GM12878 (cell line): ENCODE measurements around the gene PXT1. TPM values are rescaled to one million over a fixed set of nuclear protein-coding genes. Genes with fewer than 3 reads are reported as not detected.

Experiments
- ATAC-seq: fragments of 200-7000 bp; cut with Tn5 transposase; 3 replicates; pipeline ENCODE4 v1.9.1; 2020; ENCODE audit warnings: mild to moderate bottlenecking, moderate library complexity
- BruUV-seq: library from RNA; stranded (reverse); fragments of 400-500 nt; replicated peaks from 2 replicates; lab custom pipeline; 2021; lab: Mats Ljungman, UMichigan
- CTCF ChIA-PET: fragments of 300-600 bp; sonication (Branson Sonifier 250); formaldehyde crosslinking; extraction: SDS; loops from one replicate; lab custom pipeline; 2021; ENCODE audit warnings: inconsistent platforms; lab: Yijun Ruan, JAX
- POLR2A ChIA-PET: fragments of 350-600 bp; formaldehyde crosslinking; extraction: SDS; loops from one replicate; lab custom pipeline; 2021; ENCODE audit warnings: inconsistent platforms; lab: Charles Lee
- RAD21 ChIA-PET: fragments of 300-600 bp; sonication (Branson Sonifier 250); formaldehyde crosslinking; loops from one replicate; lab custom pipeline; 2023; ENCODE audit warnings: antibody characterized with exemption; ENCODE audit not compliant: unreplicated experiment; lab: Charles Lee
- SMC1A ChIA-PET: fragments of 300-600 bp; sonication (Branson Sonifier 250); formaldehyde crosslinking; loops from one replicate; lab custom pipeline; 2023; ENCODE audit not compliant: unreplicated experiment, uncharacterized antibody; lab: Charles Lee
- DNase-seq: peaks from one replicate; pipeline ENCODE4 v3.0.0-alpha.2; 2011; ENCODE audit warnings: low read depth, low spot score
- FAIRE-seq: peaks from 3 replicates; lab custom pipeline; 2011; peaks lifted over from hg19 to GRCh38; lab: Jason Lieb, UNC
- H2AFZ ChIP-seq: 2 replicates; pipeline ENCODE4 v1.6.0; 2011; ENCODE audit warnings: low read depth, low read length, control low read depth; ENCODE audit not compliant: control insufficient read depth
- H3K27ac ChIP-seq: 2 replicates; pipeline ENCODE4 v1.5.1; 2011; ENCODE audit warnings: control low read depth; ENCODE audit not compliant: control insufficient read depth, insufficient read depth
- H3K27me3 ChIP-seq, 2 experiments: replicated peaks in 1 of 2; 2 replicates each; pipeline versions ENCODE4 v1.6.0 to v1.6.1; 2011; ENCODE audit warnings: low read length in 1 of 2; ENCODE audit not compliant: control insufficient read depth in 2 of 2, insufficient read depth in 2 of 2
- H3K36me3 ChIP-seq, 2 experiments: 2 replicates each; pipeline ENCODE4 v1.5.1; 2011; ENCODE audit warnings: low read length in 1 of 2; ENCODE audit not compliant: control insufficient read depth in 2 of 2, insufficient read depth in 2 of 2
- H3K4me1 ChIP-seq: 2 replicates; pipeline ENCODE4 v1.6.1; 2011; ENCODE audit warnings: mild to moderate bottlenecking, low read length, moderate library complexity, mixed read lengths; ENCODE audit not compliant: control insufficient read depth, insufficient read depth
- H3K4me2 ChIP-seq: 2 replicates; pipeline ENCODE4 v1.6.0; 2011; ENCODE audit warnings: control low read depth; ENCODE audit not compliant: control insufficient read depth, insufficient read depth
- H3K4me3 ChIP-seq: fragments of 200-600 bp; sonication (generic); 2 replicates; pipeline ENCODE4 v1.5.1; 2016
- H3K79me2 ChIP-seq: 2 replicates; pipeline ENCODE4 v1.6.0; 2011; ENCODE audit warnings: low read length; ENCODE audit not compliant: control insufficient read depth, insufficient read depth
- H3K9ac ChIP-seq: 2 replicates; pipeline ENCODE4 v1.8.0; 2011; ENCODE audit warnings: low read length, control low read depth, mixed read lengths; ENCODE audit not compliant: control insufficient read depth, insufficient read depth
- H3K9me3 ChIP-seq: replicated peaks from 3 replicates; pipeline ENCODE4 v1.5.1; 2011; ENCODE audit warnings: mild to moderate bottlenecking, low read length; ENCODE audit not compliant: control insufficient read depth, insufficient read depth
- H4K20me1 ChIP-seq: 2 replicates; pipeline ENCODE4 v1.6.0; 2011; ENCODE audit not compliant: control insufficient read depth, insufficient read depth
- ATF2 ChIP-seq: IDR thresholded peaks from 2 replicates; pipeline ENCODE4 v1.6.1; 2012; ENCODE audit warnings: low read length, inconsistent platforms
- BCL3 ChIP-seq: IDR thresholded peaks from 2 replicates; pipeline ENCODE4 v1.6.1; 2011; ENCODE audit warnings: borderline replicate concordance, low read depth, mild to moderate bottlenecking, moderate library complexity, low read length; ENCODE audit not compliant: insufficient read depth, poor library complexity, severe bottlenecking
- BMI1 ChIP-seq: fragments of 450-650 bp; IDR thresholded peaks from 2 replicates; pipeline ENCODE4 v1.6.1; 2016; ENCODE audit warnings: mild to moderate bottlenecking, moderate library complexity, borderline replicate concordance
- CBX3 ChIP-seq: fragments of 200-600 bp; sonication (generic); IDR thresholded peaks from 2 replicates; pipeline ENCODE4 v1.6.1; 2016; ENCODE audit warnings: low read depth, borderline replicate concordance
- CREM ChIP-seq: IDR thresholded peaks from 2 replicates; pipeline ENCODE4 v1.6.1; 2014; ENCODE audit warnings: antibody characterized with exemption, low read depth
- DPF2 ChIP-seq: fragments of 450-650 bp; IDR thresholded peaks from 2 replicates; pipeline ENCODE4 v1.6.1; 2017; ENCODE audit warnings: mild to moderate bottlenecking
- MAX ChIP-seq: IDR thresholded peaks from 2 replicates; pipeline ENCODE4 v1.6.1; 2012; ENCODE audit warnings: low read depth, low read length, improper control_type of control experiment
- MLLT1 ChIP-seq: fragments of 450-650 bp; IDR thresholded peaks from 2 replicates; pipeline ENCODE4 v1.6.1; 2016; ENCODE audit warnings: mild to moderate bottlenecking
- MTA2 ChIP-seq: fragments of 450-650 bp; IDR thresholded peaks from 2 replicates; pipeline ENCODE4 v1.6.1; 2016; ENCODE audit warnings: low read depth, mild to moderate bottlenecking, moderate library complexity
- NRF1 ChIP-seq: conservative IDR thresholded peaks from 2 replicates; pipeline ENCODE4 v1.6.1; 2011; ENCODE audit warnings: mild to moderate bottlenecking, low read depth, low read length, improper control_type of control experiment
- PBX3 ChIP-seq: IDR thresholded peaks from 2 replicates; pipeline ENCODE4 v1.6.1; 2011; ENCODE audit warnings: mild to moderate bottlenecking, low read depth, low read length, moderate library complexity; ENCODE audit not compliant: insufficient replicate concordance
- SMAD1 ChIP-seq: fragments of 450-650 bp; IDR thresholded peaks from 2 replicates; pipeline ENCODE4 v1.6.1; 2018; ENCODE audit warnings: mild to moderate bottlenecking, low read depth; ENCODE audit not compliant: partially characterized antibody
- STAT1 ChIP-seq: fragments of 450-650 bp; conservative IDR thresholded peaks from 2 replicates; pipeline ENCODE4 v1.6.1; 2014; ENCODE audit warnings: antibody characterized with exemption, mild to moderate bottlenecking
- USF1 ChIP-seq: IDR thresholded peaks from 2 replicates; pipeline ENCODE4 v1.6.1; 2011; ENCODE audit warnings: borderline replicate concordance, low read depth, mild to moderate bottlenecking, moderate library complexity, mixed read lengths, low read length; ENCODE audit not compliant: insufficient read depth; ENCODE audit errors: extremely low read length
- ZNF24 ChIP-seq: fragments of 450-650 bp; IDR thresholded peaks from 2 replicates; pipeline ENCODE4 v1.6.1; 2017; ENCODE audit warnings: antibody characterized with exemption, mild to moderate bottlenecking
- ZNF622 ChIP-seq: fragments of 450-650 bp; IDR thresholded peaks from 2 replicates; pipeline ENCODE4 v1.6.1; 2017; ENCODE audit warnings: mild to moderate bottlenecking, inconsistent platforms
- WGBS: methylation state at CpG from one replicate; pipeline ENCODE4 v1.1.6; 2016; ENCODE audit warnings: low lambda C conversion rate; ENCODE audit not compliant: insufficient replicate concordance, insufficient coverage; ENCODE audit errors: missing lambda C conversion rate; 5-methylcytosine and 5-hydroxymethylcytosine counted together
- in situ Hi-C: fragments of 300-500 bp; cut with MboI; formaldehyde crosslinking; loops from 9 replicates; pipeline ENCODE4 v1.14.3; 2018; ENCODE audit warnings: mixed read lengths
- intact Hi-C: fragments of 100-400 bp; cut with micrococcal nuclease; formaldehyde crosslinking; loops from one replicate; pipeline ENCODE4 v1.14.2; 2022; ENCODE audit not compliant: unreplicated experiment
- polyA plus RNA-seq, 11 experiments: library from polyadenylated mRNA; depleted of rRNA in 4 of 11; unstranded in 6 of 11; stranded (reverse) in 5 of 11; fragments of >200 nt; fragmentation: Nextera tagmentation in 4 of 11; fragmentation: Illumina TruSeq in 1 of 11; extraction: Ambion mirVana in 4 of 11; extraction: Trizol in 1 of 11; gene quantifications; 1 replicate in 1 of 11; 2 replicates in 10 of 11; pipeline versions ENCODE4 v1.2.1 to v1.2.3, GENCODE V29; 2011 to 2016; ENCODE audit warnings: inconsistent platforms in 2 of 11, missing spikeins in 2 of 11, low read depth in 1 of 11
- total RNA-seq, 4 experiments: library from RNA; depleted of rRNA in 3 of 4; stranded (reverse); fragments of >200 nt in 3 of 4; fragmentation: Illumina TruSeq in 1 of 4; extraction: Trizol in 1 of 4; gene quantifications; 2 replicates each; pipeline versions ENCODE4 v1.2.1 to v1.2.3, GENCODE V29; 2013 to 2021

Gene PXT1
- total and polyA plus RNA-seq, 10 of the 15 experiments (the other 5 are each of a cell fraction or from before 2014, with no cell fraction given): 0.27 to 2.9 (median 0.50) TPM

- FAIRE-seq (no peak), DNase-seq (no peak), ATAC-seq (no peak)
- H3K27me3 ChIP-seq: no peaks in the 10 kb centered on the region
- H3K36me3 ChIP-seq: no peaks in the 10 kb centered on the region; a peak in 1 of 4 replicates
- H3K9me3 ChIP-seq: no peaks in the 10 kb centered on the region
- ChIA-PET SMC1A (interaction anchor here (0.8 to 19.6 kb wide), 3 partner anchors 9 to 342 kb away, joined by 4 to 386 read pairs (median 4); partner anchors contain the start of genes BNIP5 and MAPK14), RAD21 (interaction anchor here (0.6 to 1.2 kb wide), 3 partner anchors 9 to 185 kb away, joined by 3 read pairs; no protein-coding TSS in a partner anchor), POLR2A (no interaction called here), CTCF (interaction anchor here (1.3 to 1.9 kb wide), 2 partner anchors 9 to 67 kb away, joined by 3 to 5 read pairs; no protein-coding TSS in a partner anchor)
- no peak overlapping the region for H3K9ac ChIP-seq
- H2AFZ ChIP-seq: no peak overlapping the region
- H3K4me3 ChIP-seq: no peak overlapping the region
- no peak overlapping the region for H3K27ac ChIP-seq
- no peaks in the 10 kb centered on the region for H3K79me2 ChIP-seq
- H3K4me1 ChIP-seq: peaks cover 26% of the 10 kb centered on the region
- intact Hi-C loops (no loop called here), in situ Hi-C loops (no loop called here)
- H4K20me1 ChIP-seq: no peaks in the 10 kb centered on the region
- 86% methylated on average over 14 of the region's 14 CpGs for WGBS
- no peak overlapping the region for H3K4me2 ChIP-seq
- BruUV-seq: no TSS peak
- TF ChIP-seq ZNF622: no peak
- no peak for TF ChIP-seq MTA2
- no peak for TF ChIP-seq MAX
- no peak for TF ChIP-seq CREM
- no peak for TF ChIP-seq BMI1
- no peak for TF ChIP-seq MLLT1
- no peak for TF ChIP-seq USF1
- no peak for TF ChIP-seq NRF1
- no peak for TF ChIP-seq BCL3
- no peak for TF ChIP-seq SMAD1
- TF ChIP-seq ZNF24: no peak
- no peak for TF ChIP-seq PBX3
- no peak for TF ChIP-seq CBX3
- no peak for TF ChIP-seq ATF2
- TF ChIP-seq DPF2: no peak
- no peak for TF ChIP-seq STAT1
These were observed 73.5 kb downstream of the PXT1 start for GRCh38 chr6:36368921-36369865.
